HUDEP-2 (cell line): ENCODE measurements around the gene FLACC1.
A peak's percentile ranks its signal among the peaks of the same experiment; 100 is the strongest.
"Not testable (repeated sequence)": the region's sequence is repeated elsewhere in the genome, so short reads cannot be mapped to it uniquely, and the experiment has no call there.

Experiments used
- DNase-seq, 76 experiments: peaks; one replicate each; lab custom pipeline; 2025; ENCODE audit not compliant: unreplicated experiment in 76 of 76; lab: John Stamatoyannopoulos, UW

The FLACC1 gene

GRCh38 chr2:201257956-201258665, 99.0 kb downstream of the FLACC1 start:
- DNase-seq = peak in 74 of 76 experiments; percentile 20 to 83 (median 65)

DNA sequence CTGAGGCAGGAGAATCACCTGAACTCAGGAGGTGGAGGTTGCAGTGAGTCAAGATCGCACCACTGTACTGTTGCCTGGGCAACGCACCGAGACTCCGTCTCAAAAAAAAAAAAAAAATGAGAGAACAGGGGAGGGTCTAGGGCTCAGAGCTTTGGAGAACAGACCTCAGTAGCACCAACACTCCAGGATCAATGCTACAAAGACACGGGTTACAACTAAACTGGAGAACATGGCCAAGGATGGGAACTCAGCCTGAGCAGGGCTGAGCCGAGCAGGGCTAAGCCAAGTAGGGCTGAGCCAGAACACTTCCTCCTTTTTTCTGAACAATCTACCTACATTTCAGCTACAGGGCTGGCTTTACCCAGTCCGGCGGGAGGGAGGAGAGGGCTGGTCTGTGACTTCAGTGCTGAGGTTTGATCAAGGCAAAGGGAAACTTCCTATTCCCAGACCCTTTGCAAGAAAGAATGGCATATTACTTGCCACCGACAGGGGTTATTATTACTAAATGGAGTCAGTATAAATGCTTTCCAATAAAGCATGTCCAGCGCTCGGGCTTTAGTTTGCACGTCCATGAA, 99.7 kb downstream of the FLACC1 start:
- DNase-seq = peak in 48 of 76 experiments; percentile 2 to 73 (median 33)

DNA sequence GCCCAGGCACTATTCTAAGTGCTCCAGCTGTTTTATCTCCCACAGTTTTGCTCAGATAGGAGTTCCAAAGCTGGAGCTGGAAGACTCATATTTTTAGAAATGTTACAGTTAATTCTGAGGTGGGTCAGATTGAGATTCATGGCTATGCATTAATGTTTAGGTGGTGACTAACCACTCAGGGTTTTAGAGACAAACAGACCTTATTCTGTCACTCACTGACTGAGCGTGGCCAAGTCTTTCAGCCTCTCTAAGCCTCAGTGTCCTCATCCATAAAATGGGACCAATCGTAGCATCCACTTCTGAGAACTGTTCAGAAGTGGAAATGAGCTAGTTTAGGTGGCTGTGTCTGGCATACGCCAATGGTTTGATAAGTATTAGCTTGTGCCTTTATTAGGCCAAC, 101.1 kb downstream of the FLACC1 start:
- no peak for DNase-seq

DNA sequence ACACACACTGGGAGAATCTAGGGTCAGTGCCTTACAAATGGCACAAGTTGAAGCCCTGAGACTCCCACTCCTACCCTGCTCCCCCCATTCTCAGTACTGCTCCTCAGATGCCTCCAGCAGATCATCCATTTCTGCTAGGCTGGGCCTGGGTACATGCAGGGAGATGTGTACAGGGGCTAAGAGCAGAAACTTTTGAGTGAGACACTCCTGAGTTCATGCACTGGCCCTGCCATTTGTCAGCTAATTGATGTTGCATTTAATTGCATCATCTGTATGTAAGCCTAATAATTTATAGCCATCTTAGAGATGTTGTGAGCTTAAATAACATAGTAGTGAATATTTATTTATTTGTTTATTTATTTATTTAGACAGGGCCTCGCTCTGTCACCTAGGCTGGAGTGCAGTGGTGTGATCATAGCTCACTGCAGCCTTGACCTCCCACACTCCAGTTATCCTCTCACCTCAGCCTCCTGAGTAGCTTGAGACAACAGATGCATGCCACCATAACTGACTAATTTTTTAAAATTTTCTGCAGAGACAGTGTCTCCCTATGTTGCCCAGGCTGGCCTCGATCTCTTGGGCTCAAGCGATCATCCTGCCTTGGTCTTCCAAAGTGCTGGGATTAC, 101.6 kb downstream of the FLACC1 start:
- DNase-seq = no peak

- DNase-seq = peak in 47 of 76 experiments; percentile 2 to 66 (median 28)
Observed at GRCh38 chr2:201254081-201254730, 102.9 kb downstream of the FLACC1 start.

DNA sequence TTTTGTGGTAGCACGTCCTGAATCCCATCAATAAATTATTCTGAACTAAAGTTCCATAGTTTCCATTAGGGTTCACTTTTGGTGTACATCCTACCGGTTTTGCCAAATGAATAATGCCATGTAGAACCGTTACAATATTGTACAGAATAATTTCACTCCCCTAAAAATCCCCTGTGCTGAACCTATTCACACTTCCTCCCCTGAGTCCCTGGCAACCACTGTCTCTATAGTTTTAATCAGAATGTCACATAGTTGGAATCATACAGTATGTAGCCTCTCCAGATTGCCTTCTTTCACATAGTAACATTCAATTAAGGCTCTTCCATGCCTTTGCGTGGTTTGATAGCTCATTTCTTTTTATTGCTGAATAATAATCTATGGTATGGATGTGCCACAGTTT, 106.4 kb downstream of the FLACC1 start:
- no peak for DNase-seq

DNA sequence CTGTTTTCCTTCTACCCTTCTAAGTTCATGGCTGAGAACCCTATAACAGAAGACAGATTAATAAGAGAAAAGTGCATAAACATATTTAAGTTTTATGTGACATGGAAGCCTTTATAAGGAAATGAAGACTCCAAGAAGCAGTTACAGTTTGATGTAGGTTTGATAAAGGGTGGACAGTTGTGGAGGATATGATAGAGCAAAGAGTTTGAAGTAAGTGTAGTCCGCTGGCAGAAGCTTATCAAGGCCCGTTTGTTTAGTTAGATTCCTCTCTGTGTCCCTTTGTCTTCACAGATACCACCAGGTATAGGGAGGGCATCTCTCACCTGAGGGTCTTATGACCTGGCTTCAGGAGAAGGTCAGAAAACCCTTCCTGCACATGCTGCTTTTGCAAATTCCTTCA, 107.3 kb downstream of the FLACC1 start:
- DNase-seq = peak in 1 of 76 experiments; percentile 16

DNA sequence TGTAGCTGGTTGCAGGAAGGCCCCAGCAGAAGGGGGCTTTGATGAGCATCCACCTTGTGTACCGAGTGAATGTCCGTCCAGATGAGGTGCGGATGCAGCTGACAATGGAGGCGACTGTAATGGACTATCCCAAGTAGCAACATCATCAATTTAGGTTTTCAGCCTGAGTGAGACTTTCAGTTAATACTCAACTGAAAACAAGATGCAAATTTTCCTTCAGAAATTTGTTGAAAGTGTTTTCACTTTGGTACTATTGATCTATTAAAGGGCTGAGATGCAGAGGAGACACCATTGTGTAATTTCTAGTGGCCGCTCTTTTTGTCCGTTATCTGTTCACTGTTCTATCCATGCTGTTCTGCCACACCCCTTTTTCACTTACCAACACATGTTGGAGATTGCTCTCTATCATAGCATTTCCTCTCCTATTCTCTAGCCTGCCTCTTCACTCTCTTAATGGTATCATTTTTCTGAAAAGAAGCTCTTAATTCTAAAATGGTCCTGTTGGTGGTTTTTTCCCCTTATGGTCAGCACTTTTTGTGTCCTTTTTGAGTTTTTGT, 108.8 kb downstream of the FLACC1 start:
- DNase-seq = peak in 12 of 76 experiments; percentile 8 to 55 (median 26)

DNA sequence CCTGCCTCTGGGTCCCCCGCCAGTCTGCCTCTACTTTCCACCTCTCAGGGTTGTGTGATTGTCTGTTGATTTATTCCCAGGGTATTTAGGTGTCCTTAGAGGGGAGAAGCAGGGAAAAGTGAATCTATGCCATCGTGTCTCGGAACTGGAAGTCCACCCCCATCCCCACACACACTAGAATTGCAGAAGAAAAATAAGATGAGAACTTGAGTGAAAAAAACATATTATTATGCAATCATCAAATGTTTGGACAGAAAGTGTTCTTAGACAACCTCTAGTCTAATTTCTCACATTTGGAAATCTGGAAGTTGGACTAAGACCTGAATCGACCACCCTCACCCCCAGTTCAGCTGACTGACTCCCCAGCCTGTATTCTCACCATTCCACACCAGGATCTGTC, 110.9 kb downstream of the FLACC1 start:
- DNase-seq = no peak

DNA sequence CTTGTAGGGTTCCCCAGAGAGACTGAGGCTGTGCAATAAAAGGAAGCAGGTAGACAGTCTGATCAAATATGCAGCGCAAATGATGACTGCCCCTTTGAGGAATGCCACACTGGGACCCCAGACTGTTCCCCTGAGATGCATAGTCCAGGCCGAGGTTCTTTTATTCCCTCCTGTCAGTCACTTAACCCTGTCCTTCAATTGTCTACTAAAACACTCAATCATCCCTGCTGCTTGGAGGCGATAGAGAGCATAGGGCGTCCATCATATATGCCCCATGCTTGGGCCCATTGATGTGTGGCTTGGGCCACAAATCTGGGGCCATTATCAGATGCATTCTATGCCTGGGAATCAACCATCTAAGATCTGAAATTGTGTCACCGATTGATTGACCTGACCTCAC, 112.3 kb downstream of the FLACC1 start:
- DNase-seq = no peak

- DNase-seq = no peak
Observed at GRCh38 chr2:201242571-201243277, 114.4 kb downstream of the FLACC1 start.

DNA sequence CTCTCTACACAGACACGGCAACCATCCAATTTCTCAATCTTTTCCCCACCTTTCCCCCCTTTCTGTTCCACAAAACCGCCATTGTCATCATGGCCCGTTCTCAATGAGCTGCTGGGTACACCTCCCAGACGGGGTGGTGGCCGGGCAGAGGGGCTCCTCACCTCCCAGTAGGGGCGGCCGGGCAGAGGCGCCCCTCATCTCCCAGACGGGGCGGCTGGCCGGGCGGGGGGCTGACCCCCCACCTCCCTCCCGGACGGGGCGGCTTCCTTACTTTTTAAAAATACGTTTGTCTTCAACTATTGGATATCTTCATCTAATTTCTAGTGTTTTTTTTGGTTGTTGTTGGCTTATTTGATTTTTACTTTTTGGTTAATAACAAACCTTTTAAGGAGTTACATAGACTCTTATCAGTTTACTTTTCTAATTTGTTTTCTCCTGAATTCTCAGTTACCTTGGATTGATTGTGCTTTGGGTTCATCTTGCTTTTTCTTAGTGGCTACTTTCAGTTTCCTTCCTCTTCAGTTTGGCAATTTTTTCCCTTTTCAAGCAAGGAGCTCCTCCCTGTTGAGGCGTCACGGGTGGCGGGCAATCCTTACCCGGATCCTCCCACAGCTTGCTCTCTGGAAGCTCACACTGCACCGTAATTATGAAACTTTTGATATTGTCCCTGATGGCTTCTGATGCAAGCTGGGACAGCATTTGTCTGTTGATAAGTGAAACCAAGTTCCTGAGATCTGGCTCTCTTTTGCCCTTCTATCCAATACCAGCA, 117.8 kb downstream of the FLACC1 start:
- DNase-seq = not testable (repeated sequence)
